Eye (tissue), 1 donor: ENCODE measurements around the gene FIGLA.
"Not testable (repeated sequence)": the region's sequence is repeated elsewhere in the genome, so short reads cannot be mapped to it uniquely, and the experiment has no call there.

ENCODE experiments used
- DNase-seq: peaks from one replicate; pipeline ENCODE4 v3.0.0-alpha.2; 2015

The FIGLA gene

DNA sequence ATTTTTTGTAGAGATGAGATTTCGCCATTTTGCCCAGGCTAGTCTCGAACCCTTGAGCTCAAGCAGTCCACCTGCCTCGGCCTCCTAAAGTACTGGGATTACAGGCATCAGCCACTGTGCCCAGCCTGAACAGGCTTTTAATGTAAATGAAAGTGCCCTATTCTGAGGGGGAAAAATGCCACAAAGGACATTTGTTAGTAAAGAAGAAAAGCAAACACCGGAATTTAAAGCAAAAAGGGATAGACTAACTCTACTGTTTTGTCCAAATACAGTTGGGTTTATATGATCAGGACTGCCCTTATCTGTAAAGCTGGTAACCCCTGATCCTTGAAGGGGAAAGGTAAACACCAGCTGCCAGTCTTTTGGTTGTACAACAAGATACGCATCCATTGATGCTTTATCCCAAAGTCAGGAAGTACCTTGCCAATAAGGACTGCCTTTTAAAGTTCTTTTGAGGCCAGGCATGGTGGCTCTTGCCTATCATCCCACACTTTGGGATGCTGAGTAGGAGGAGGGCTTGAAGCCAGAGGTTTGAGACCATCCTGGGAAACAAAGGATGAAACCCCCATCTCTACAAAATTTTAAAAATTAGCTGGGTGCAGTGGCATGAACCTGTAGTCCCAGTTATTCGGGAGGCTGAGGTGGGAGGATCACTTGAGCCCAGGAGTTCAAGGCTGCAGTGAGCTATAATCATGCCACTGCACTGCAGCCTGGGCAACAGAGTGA is 16.8 kb upstream of the FIGLA start:
- no peak for DNase-seq

GRCh38 chr2:70806620-70807019 is 16.2 kb upstream of the FIGLA start:
- no peak for DNase-seq

DNA sequence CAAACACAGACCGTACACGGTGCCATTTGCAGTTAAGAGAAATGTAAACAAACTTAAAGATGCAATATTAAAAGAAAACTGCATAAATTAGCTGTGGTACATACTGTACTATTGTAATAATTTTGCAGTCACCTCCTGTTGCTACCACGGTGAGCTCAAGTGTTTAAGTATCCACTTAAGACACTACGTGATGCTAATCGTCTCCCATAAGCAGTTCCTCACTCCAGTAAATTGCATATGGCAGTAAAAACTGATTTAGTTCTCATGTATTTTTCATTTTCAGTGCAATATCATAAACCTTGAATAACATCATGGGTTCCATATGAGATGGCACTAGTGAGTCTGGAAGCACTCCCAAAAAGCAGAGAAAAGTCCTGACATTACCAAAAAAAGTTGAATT is 15.6 kb upstream of the FIGLA start:
- no peak for DNase-seq

- no peak for DNase-seq
These were observed 11.3 kb upstream of the FIGLA start for GRCh38 chr2:70801607-70802263.

GRCh38 chr2:70799706-70800105 is 9.3 kb upstream of the FIGLA start:
- no peak for DNase-seq

DNA sequence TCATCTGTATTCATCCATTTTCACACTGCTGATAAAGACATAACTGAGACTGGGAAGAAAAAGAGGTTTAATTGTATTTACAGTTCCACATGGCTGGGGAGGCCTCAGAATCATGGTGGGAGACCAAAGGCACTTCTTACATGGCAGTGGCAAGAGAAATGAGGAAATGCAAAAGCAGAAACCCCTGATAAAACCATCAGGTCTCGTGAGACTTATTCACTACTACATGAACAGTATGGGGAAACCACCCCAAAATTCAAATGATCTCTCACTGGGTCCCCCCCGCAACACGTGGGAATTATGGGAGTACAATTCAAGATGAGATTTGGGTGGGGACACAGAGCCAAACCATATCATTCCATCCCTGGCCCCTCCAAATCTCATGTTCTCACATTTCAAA is 7.6 kb upstream of the FIGLA start:
- DNase-seq: not testable (repeated sequence)

GRCh38 chr2:70797506-70797905 is 7.1 kb upstream of the FIGLA start:
- DNase-seq: no peak

- DNase-seq: no peak
These were observed 5.8 kb upstream of the FIGLA start for GRCh38 chr2:70796262-70796661.

GRCh38 chr2:70795164-70795995 is 4.9 kb upstream of the FIGLA start:
- no peak for DNase-seq

DNA sequence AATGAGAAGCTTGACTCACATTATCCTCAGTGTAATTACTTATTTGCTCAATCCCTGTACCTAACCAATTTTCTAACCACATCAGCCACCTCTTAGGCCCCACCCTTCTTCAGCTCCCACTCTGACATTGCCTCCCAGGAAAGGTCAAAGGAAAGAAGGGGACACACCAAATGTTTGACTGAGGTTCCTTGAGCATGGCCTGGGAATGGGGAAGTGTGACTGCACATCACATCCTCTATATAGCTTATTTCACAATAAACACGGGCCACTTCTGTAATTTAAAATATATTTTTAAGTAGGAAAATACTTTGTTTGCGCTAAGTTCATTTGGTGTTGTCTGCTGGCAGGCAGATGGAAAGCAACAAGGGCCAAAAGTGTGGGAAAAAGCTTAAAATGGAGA is 3.0 kb upstream of the FIGLA start:
- DNase-seq: no peak

DNA sequence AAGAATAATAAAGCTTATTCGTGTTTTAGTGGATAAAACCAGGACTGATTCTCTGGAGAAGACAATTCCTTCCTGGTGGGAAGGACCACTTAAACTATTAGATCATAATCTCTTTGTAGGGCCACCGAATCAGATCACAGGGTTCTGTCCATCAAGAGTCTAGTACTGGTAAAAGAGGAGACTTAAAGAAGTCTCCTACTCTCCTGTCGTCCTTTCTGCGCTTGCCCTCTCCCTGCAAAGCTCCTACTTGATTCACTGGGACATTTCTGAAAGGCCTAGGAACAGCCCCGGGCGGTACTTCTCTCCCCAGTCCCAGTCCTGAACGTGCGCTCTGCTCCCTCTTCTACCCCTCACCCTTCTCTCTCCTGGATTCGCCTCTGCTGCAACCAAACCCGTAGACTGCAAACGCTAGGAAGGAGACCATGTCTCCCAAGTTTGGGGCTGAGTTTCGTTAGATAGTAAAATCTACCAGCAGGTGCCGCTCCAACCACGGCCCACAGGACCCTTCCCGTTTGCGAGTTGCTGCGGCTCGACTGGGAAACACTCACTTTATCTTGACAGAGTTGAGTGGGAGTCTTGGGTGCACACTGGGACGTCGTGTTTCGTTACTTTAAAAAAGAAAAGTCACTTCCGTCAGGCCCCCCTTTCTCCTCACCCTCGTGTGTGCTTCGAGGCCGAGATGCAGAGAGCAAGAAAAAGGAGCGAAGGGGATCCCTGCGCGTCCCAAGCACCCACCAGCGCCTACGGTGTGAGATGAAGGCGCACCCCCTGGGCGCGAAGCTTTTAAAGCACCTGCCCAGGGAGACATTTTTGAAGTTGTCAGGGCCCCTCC is 923 bp downstream of the FIGLA start:
- DNase-seq: peak; percentile 91

DNA sequence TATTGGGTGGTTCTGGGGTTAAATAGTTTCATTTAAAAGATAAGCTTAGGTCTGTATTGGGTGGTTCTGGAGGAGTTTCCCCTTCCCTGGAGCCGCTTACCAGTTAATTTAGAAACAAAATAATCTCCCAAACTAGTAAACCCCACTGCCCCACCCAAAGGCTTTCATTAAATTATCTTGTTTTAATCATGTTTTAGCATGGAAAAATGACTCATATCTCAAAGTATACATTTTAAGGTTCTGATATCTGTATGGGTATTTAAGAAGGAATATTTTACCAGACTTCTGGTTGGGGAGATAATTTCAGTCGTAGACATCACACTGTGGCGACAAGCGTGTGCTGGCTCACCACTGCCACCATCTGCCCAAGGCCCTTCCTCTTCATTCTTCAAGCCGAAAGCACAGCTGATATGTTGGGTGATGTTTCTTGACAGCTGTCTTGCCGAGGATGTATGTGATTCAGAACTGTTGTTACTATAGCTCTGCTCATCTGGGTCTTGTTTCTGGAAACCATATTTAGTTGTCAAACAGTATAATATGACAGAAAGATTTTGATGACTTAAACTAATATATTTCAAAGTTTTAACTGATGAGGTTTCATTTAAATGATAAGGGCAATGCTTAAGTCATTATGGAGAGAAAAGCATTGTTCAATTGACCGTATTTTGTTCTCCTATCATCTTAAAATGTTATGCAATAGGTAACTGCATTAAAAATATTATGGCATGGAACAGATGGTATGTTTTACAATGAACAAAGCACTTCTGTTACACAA is 5.1 kb downstream of the FIGLA start:
- DNase-seq: peak; percentile 81

DNA sequence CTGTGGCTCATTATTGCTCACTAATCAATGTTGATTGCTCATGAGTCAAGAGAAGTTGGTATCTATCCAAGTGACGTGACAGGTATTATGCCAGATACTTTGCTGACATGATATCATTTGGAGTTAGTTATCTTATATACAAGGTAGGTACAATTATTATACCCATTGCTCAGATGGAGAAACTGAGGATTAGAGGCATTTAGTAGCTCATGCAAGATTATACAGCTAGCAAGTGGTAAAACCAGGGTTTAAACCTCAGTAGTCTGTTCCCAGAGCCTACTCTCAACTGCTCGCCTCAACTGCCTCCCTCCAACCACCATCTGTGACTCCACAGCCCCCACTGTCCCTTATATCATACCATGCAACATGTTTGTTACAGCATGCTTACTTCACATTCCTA is 6.1 kb downstream of the FIGLA start:
- no peak for DNase-seq

GRCh38 chr2:70779911-70780545 is 10.4 kb downstream of the FIGLA start:
- DNase-seq: no peak

GRCh38 chr2:70779491-70779890 is 11.0 kb downstream of the FIGLA start:
- no peak for DNase-seq

GRCh38 chr2:70778676-70779075 is 11.8 kb downstream of the FIGLA start:
- DNase-seq: no peak

- DNase-seq: no peak
These were observed 13.0 kb downstream of the FIGLA start for GRCh38 chr2:70777450-70777849.

DNA sequence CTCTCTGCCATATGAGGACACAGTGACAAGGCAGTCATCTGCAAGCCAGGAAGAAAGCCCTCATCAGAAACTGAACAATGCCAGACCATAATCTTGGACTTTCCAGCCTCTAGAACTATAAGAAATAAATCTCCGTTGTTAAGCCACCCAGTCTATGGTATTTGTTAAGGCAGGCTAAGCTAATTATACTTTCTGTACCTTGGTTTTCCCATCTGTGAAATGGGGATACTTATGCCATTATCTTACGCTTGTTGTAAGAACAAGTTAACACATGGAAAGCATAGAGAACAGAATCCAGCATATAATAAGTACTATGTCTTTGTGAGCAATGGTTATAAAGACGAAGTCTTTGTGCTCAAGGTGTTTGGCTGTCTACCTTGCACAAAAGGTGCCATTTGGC is 14.2 kb downstream of the FIGLA start:
- DNase-seq: no peak

GRCh38 chr2:70775141-70775540 is 15.3 kb downstream of the FIGLA start:
- DNase-seq: no peak

GRCh38 chr2:70772486-70773155 is 17.8 kb downstream of the FIGLA start:
- no peak for DNase-seq

GRCh38 chr2:70771446-70771845 is 19.0 kb downstream of the FIGLA start:
- no peak for DNase-seq
